ENCODE measurements around the gene PLAAT3. TPM values are rescaled to one million over a fixed set of nuclear protein-coding genes. Genes with fewer than 3 reads are reported as not detected.

Gene PLAAT3
- 65.2 and 71.1 TPM in 2 replicates for polyA plus RNA-seq (2011; rRNA removed)
- polyA plus RNA-seq (2012; cell fraction: cytosol; rRNA removed), result 95.5 and 108 TPM in 2 replicates
- polyA plus RNA-seq (2012; cell fraction: nucleus; rRNA removed), result 50.2 and 51.9 TPM in 2 replicates
- 39.5 to 40.7 TPM (median 40.1 TPM) in 3 replicates for polyA plus RNA-seq (2017; fragmentation: RNase III; extraction: RNeasy Plus Mini Kit Qiagen cat#74134 plus additional on column Dnase treatment)
- 89.2 and 142 TPM in 2 replicates for polyA minus RNA-seq (2011; rRNA and poly(A)+ RNA removed)

- ATAC-seq (peak; percentile 90 to 95), FAIRE-seq (no peak), DNase-seq (ENCODE audit: low read depth in 1 of 2, low spot score in 1 of 2) (peak; percentile 54 to 82)
- H3K27ac ChIP-seq, result peak within 1 kb of the TSS; percentile 71 to 92
- ChIA-PET CTCF (interaction anchor here (0.6 to 1.6 kb wide), 3 partner anchors 24 to 136 kb away, joined by 3 read pairs; no protein-coding TSS in a partner anchor), POLR2A (no interaction called here)
- no peaks in the 10 kb centered on the region for H3K9me3 ChIP-seq
- peak within 1 kb of the TSS; percentile 71 for H3K4me3 ChIP-seq
- peaks cover 28% of the 10 kb centered on the region for H3K4me1 ChIP-seq
- peak within 1 kb of the TSS; percentile 88 for H3K4me2 ChIP-seq
- peak; percentile 10; the same call in 1 of the 2 replicates for TF ChIP-seq GATA3 (IDR thresholded peaks at IDR 0.05; ENCODE audit: borderline replicate concordance)
- TF ChIP-seq E2F6 (IDR thresholded peaks at IDR 0.05; ENCODE audit: borderline replicate concordance, low read depth), result peak; percentile 63
- TF ChIP-seq RFX5 (IDR thresholded peaks at IDR 0.05), result no peak
- TF ChIP-seq SMC3 (IDR thresholded peaks at IDR 0.05), result 0 out of 3 replicates have a peak, but pooled peaks have one; percentile 11
- TF ChIP-seq EHMT2 (IDR thresholded peaks at IDR 0.05; ENCODE audit: low read depth), result no peak
- TF ChIP-seq, protein P1, sequence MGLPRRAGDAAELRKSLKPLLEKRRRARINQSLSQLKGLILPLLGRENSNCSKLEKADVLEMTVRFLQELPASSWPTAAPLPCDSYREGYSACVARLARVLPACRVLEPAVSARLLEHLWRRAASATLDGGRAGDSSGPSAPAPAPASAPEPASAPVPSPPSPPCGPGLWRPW (IDR thresholded peaks at IDR 0.05), result no peak
- peak; percentile 69 for TF ChIP-seq MAX (IDR thresholded peaks at IDR 0.05)
- TF ChIP-seq, protein P2, sequence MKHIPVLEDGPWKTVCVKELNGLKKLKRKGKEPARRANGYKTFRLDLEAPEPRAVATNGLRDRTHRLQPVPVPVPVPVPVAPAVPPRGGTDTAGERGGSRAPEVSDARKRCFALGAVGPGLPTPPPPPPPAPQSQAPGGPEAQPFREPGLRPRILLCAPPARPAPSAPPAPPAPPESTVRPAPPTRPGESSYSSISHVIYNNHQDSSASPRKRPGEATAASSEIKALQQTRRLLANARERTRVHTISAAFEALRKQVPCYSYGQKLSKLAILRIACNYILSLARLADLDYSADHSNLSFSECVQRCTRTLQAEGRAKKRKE (CRISPR knock-in tag; IDR thresholded peaks at IDR 0.05; ENCODE audit: low read depth), result no peak
- TF ChIP-seq POLR2A (IDR thresholded peaks at IDR 0.05; ENCODE audit: low read length), result peak; percentile 37
- no peak for TF ChIP-seq RCOR1 (IDR thresholded peaks at IDR 0.05; ENCODE audit: low read depth, low read length)
- TF ChIP-seq JUN (IDR thresholded peaks at IDR 0.05), result peak in 1 of 2 experiments; percentile 48; a peak in 1 of 5 replicates
- TF ChIP-seq ESRRA (IDR thresholded peaks at IDR 0.05; ENCODE audit: borderline replicate concordance, low read length), result no peak
- WGBS (ENCODE audit: missing lambda C conversion rate), result 4% methylated on average over 29 of the region's 53 CpGs
Measured at GRCh38 chr11:63614136-63614671, at the start of gene PLAAT3. Gene PLAAT3 (minus strand): TSS chr11:63614433. CDS start chr11:63614014, 419 bp downstream.

DNA sequence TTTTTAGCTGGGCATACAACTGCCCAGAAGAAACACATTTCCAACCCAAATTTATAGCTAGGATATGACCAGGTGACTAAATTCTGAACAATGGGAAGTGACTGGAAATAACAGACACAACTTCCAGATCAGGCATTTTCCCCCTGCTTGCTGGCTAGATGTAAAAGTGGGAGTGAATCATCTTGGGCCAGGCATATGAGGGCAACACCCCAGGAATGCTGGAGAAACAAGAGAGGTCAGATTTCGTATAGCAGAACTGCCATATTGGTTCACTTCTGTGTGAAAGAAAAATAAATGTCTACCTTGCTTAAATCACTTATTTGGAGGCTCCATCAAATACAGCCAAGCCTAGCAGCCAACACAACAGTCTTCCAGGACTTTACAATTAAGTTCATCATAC, 49.6 kb upstream of the PLAAT3 start:
- Histone ChIP-seq H3K4me3 (no peak overlapping the region), H3K4me2 (peak overlapping the region; percentile 24), H3K9me3 (no peaks in the 10 kb centered on the region), H3K4me1 (peaks cover 48% of the 10 kb centered on the region), H3K27ac (peak overlapping the region in 1 of 2 experiments; percentile 62; a peak in 3 of 6 replicates)
- DNase-seq (ENCODE audit: low read depth in 1 of 2, low spot score in 1 of 2) (peak in 1 of 2 experiments; percentile 38), FAIRE-seq (no peak), ATAC-seq (peak in 1 of 2 experiments; percentile 48; a peak in 2 of 6 replicates)
- TF ChIP-seq MAFK (IDR thresholded peaks at IDR 0.05; ENCODE audit: partially characterized antibody) (peak; percentile 29), HEYL (CRISPR knock-in tag; IDR thresholded peaks at IDR 0.05) (no peak)
- ChIA-PET CTCF (no interaction called here), POLR2A (no interaction called here)
- WGBS (ENCODE audit: missing lambda C conversion rate), result 0% methylated on average over 1 of the region's 1 CpG

GRCh38 chr11:63660972-63661371, 46.7 kb upstream of the PLAAT3 start:
- Histone ChIP-seq H3K9me3 (no peaks in the 10 kb centered on the region), H3K4me3 (no peak overlapping the region), H3K27ac (no peak overlapping the region), H3K4me1 (peaks cover 20% of the 10 kb centered on the region), H3K4me2 (no peak overlapping the region)
- POLR2A ChIA-PET, result interaction anchor here (1.2 kb wide), 1 partner anchor 10 kb away, joined by 4 read pairs; the partner anchor contains the start of gene ATL3
- WGBS (ENCODE audit: missing lambda C conversion rate), result 95% methylated on average over 8 of the region's 8 CpGs
- TF ChIP-seq HOXA7 (CRISPR knock-in tag; IDR thresholded peaks at IDR 0.05) (no peak), CHD4 (IDR thresholded peaks at IDR 0.05; ENCODE audit: borderline replicate concordance) (no peak), KDM1A (IDR thresholded peaks at IDR 0.05; ENCODE audit: low read depth) (no peak), ZNF302 (CRISPR knock-in tag; IDR thresholded peaks at IDR 0.05) (no peak)
- TF ChIP-seq, protein P1 (IDR thresholded peaks at IDR 0.05), result no peak
- FAIRE-seq (no peak), DNase-seq (ENCODE audit: low read depth in 1 of 2, low spot score in 1 of 2) (no peak), ATAC-seq (no peak)
- CTCF ChIA-PET, result interaction anchor here (0.6 to 4.1 kb wide), 5 partner anchors 10 to 278 kb away, joined by 3 to 17 read pairs (median 5); partner anchors contain the start of gene ATL3

All from A549 (cell line).